ENCODE data around the gene MICAL2. TPM values are rescaled to one million over a fixed set of nuclear protein-coding genes. Genes with fewer than 3 reads are reported as not detected.

Gene MICAL2
- total and polyA plus RNA-seq, 2 donors, result 17.3 to 26.8 TPM

DNA sequence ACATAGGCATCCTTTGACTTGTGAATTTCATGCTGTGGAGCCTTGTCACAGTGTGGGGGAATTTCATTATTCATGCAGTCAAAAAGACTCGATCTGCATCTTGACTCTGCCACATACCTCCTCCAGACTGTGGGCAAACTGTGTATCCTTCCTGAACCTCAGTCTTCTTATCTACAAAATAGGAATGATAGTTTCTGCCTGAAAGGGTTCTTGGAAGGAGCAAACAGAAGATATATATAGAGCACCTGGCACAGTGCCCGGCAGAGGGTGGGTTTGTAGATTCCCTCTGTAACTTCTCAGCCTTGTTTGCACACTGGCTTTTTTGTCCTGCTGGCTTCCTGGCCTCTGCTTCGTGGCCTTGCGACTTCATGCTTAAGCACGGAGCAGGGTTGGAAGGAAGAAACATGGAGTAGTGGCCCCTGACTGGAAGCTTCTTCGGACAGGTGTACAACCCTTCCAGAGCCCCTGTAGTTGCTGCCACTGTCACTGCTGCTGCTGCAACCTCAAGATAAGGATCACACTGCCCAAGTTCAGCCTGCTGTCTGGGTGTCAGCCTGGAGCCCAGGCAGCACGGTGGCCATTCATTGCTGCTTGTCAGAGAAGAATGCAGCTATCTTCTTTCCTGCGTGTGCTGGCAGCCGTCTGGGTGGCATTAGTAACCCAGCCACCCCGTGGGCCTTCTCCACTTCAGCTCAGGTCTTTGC, 106.4 kb downstream of the MICAL2 start:
- no peak overlapping the region for H3K27ac ChIP-seq (ENCODE audit: low read depth in 1 of 2, low read length in 1 of 2)
- H3K27me3 ChIP-seq (ENCODE audit: control insufficient read depth in 2 of 2, insufficient read depth in 1 of 2, low read length in 1 of 2), result no peaks in the 10 kb centered on the region
- peaks cover 39 to 46% of the 10 kb centered on the region in 2 donors for H3K36me3 ChIP-seq (ENCODE audit: control insufficient read depth in 2 of 2, insufficient read depth in 2 of 2, low read length in 1 of 2)
- no peak overlapping the region for H3K4me3 ChIP-seq (ENCODE audit: low read length in 2 of 2)
- peaks cover 0 to 1% of the 10 kb centered on the region in 2 donors for H3K9me3 ChIP-seq (ENCODE audit: control insufficient read depth in 2 of 2, insufficient read depth in 1 of 2, low read length in 1 of 2)
- WGBS, result 17% methylated on average over 10 of the region's 10 CpGs
- peaks cover 8 to 10% of the 10 kb centered on the region in 2 donors for H3K4me1 ChIP-seq (ENCODE audit: control insufficient read depth in 2 of 2, insufficient read depth in 2 of 2, low read length in 2 of 2)
- DNase-seq (ENCODE audit: low read depth in 6 of 9, low spot score in 9 of 9), result no peak

DNA sequence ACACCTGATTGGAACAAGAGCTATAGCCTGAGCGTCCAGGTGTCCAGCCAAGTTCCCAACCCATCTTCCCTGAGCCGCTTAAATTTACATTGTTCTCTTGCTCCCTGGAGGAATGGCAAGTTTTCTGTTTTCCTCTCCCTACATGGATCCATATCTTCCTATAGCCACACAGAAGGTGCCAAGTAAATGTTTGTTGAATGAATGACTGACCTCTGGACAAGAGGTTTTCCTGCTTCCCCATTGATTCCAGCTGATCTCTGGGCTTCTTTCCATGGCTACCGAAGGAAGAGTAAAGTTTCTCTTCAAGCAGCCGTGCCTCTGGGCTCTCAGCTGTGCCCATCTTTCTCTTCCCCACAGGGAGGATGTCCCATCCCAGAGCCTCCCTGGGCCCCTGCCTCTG, 107.5 kb downstream of the MICAL2 start:
- no peak for DNase-seq (ENCODE audit: low read depth in 6 of 9, low spot score in 9 of 9)
- Histone ChIP-seq H3K36me3 (ENCODE audit: control insufficient read depth in 2 of 2, insufficient read depth in 2 of 2, low read length in 1 of 2) (peaks cover 39 to 46% of the 10 kb centered on the region in 2 donors), H3K4me3 (ENCODE audit: low read length in 2 of 2) (no peak overlapping the region), H3K27me3 (ENCODE audit: control insufficient read depth in 2 of 2, insufficient read depth in 1 of 2, low read length in 1 of 2) (no peaks in the 10 kb centered on the region), H3K9me3 (ENCODE audit: control insufficient read depth in 2 of 2, insufficient read depth in 1 of 2, low read length in 1 of 2) (peaks cover 0 to 1% of the 10 kb centered on the region in 2 donors), H3K4me1 (ENCODE audit: control insufficient read depth in 2 of 2, insufficient read depth in 2 of 2, low read length in 2 of 2) (peaks cover 10 to 14% of the 10 kb centered on the region in 2 donors), H3K27ac (ENCODE audit: low read depth in 1 of 2, low read length in 1 of 2) (no peak overlapping the region)
- WGBS, result 98% methylated on average over 4 of the region's 4 CpGs

- no peak for DNase-seq (ENCODE audit: low read depth in 6 of 9, low spot score in 9 of 9)
- Histone ChIP-seq H3K27ac (ENCODE audit: low read depth in 1 of 2, low read length in 1 of 2) (no peak overlapping the region), H3K4me1 (ENCODE audit: control insufficient read depth in 2 of 2, insufficient read depth in 2 of 2, low read length in 2 of 2) (peaks cover 19 to 24% of the 10 kb centered on the region in 2 donors), H3K27me3 (ENCODE audit: control insufficient read depth in 2 of 2, insufficient read depth in 1 of 2, low read length in 1 of 2) (no peaks in the 10 kb centered on the region), H3K36me3 (ENCODE audit: control insufficient read depth in 2 of 2, insufficient read depth in 2 of 2, low read length in 1 of 2) (peaks cover 32 to 42% of the 10 kb centered on the region in 2 donors), H3K9me3 (ENCODE audit: control insufficient read depth in 2 of 2, insufficient read depth in 1 of 2, low read length in 1 of 2) (peaks cover 0 to 1% of the 10 kb centered on the region in 2 donors), H3K4me3 (ENCODE audit: low read length in 2 of 2) (no peak overlapping the region)
- 97% methylated on average over 4 of the region's 4 CpGs for WGBS
Observed at GRCh38 chr11:12218909-12219308, 108.5 kb downstream of the MICAL2 start.

- Histone ChIP-seq H3K27ac (ENCODE audit: low read depth in 1 of 2, low read length in 1 of 2) (no peak overlapping the region), H3K4me1 (ENCODE audit: control insufficient read depth in 2 of 2, insufficient read depth in 2 of 2, low read length in 2 of 2) (peaks cover 27 to 33% of the 10 kb centered on the region in 2 donors), H3K9me3 (ENCODE audit: control insufficient read depth in 2 of 2, insufficient read depth in 1 of 2, low read length in 1 of 2) (peaks cover 0 to 1% of the 10 kb centered on the region in 2 donors), H3K27me3 (ENCODE audit: control insufficient read depth in 2 of 2, insufficient read depth in 1 of 2, low read length in 1 of 2) (no peaks in the 10 kb centered on the region), H3K36me3 (ENCODE audit: control insufficient read depth in 2 of 2, insufficient read depth in 2 of 2, low read length in 1 of 2) (peaks cover 29 to 34% of the 10 kb centered on the region in 2 donors), H3K4me3 (ENCODE audit: low read length in 2 of 2) (no peak overlapping the region)
- DNase-seq (ENCODE audit: low read depth in 6 of 9, low spot score in 9 of 9), result no peak
- WGBS, result 89% methylated on average over 6 of the region's 6 CpGs
Observed at GRCh38 chr11:12219757-12220156, 109.4 kb downstream of the MICAL2 start.

DNA sequence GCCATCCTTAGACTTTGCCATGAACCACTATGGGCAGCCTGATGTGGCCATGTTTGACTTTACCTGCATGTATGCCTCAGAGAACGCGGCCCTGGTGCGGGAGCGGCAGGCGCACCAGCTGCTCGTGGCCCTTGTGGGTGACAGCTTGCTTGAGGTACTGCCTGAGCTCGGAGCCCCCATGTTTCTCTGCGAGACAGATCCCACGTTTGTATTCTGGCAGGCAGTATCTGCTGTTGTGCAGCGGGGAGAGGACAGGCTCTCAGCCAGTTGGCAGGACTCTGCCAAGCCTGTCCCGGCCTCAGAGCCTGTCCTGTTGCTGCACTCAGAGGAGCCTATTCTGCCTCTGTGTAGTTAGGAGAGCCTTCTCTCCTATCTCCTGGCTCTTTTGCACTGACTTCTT, 109.9 kb downstream of the MICAL2 start:
- 94% methylated on average over 11 of the region's 11 CpGs for WGBS
- H3K4me3 ChIP-seq (ENCODE audit: low read length in 2 of 2), result no peak overlapping the region
- no peaks in the 10 kb centered on the region for H3K27me3 ChIP-seq (ENCODE audit: control insufficient read depth in 2 of 2, insufficient read depth in 1 of 2, low read length in 1 of 2)
- DNase-seq (ENCODE audit: low read depth in 6 of 9, low spot score in 9 of 9), result no peak
- H3K9me3 ChIP-seq (ENCODE audit: control insufficient read depth in 2 of 2, insufficient read depth in 1 of 2, low read length in 1 of 2), result peaks cover 0 to 1% of the 10 kb centered on the region in 2 donors
- H3K4me1 ChIP-seq (ENCODE audit: control insufficient read depth in 2 of 2, insufficient read depth in 2 of 2, low read length in 2 of 2), result peaks cover 32 to 38% of the 10 kb centered on the region in 2 donors
- H3K36me3 ChIP-seq (ENCODE audit: control insufficient read depth in 2 of 2, insufficient read depth in 2 of 2, low read length in 1 of 2), result peaks cover 25 to 31% of the 10 kb centered on the region in 2 donors
- H3K27ac ChIP-seq (ENCODE audit: low read depth in 1 of 2, low read length in 1 of 2), result no peak overlapping the region

DNA sequence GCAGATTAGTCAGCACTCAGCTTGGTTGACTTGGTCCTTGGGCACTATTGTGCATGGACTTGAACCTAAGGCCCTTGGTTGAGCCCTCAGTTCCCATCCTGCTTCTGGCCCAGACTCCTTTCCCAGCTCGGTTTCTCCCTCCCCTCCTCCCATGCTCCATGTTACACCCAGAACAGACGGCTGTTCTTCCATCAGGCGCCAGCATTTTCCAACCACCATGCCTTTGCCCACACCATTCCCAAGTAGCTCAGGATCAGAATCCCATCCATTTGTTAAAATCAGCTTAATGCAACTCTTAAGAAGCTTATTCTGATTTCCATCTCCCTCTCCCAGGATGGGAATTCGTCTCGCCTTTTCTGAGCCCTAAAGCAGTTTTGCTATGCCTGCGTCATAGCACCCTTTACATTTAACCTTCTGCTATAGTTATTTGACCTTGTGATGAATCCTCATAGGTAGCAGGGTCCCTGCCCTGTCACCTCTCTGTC, 110.7 kb downstream of the MICAL2 start:
- Histone ChIP-seq H3K9me3 (ENCODE audit: control insufficient read depth in 2 of 2, insufficient read depth in 1 of 2, low read length in 1 of 2) (peaks cover 0 to 1% of the 10 kb centered on the region in 2 donors), H3K36me3 (ENCODE audit: control insufficient read depth in 2 of 2, insufficient read depth in 2 of 2, low read length in 1 of 2) (peaks cover 23 to 31% of the 10 kb centered on the region in 2 donors), H3K27ac (ENCODE audit: low read depth in 1 of 2, low read length in 1 of 2) (no peak overlapping the region), H3K4me1 (ENCODE audit: control insufficient read depth in 2 of 2, insufficient read depth in 2 of 2, low read length in 2 of 2) (peaks cover 32 to 38% of the 10 kb centered on the region in 2 donors), H3K4me3 (ENCODE audit: low read length in 2 of 2) (no peak overlapping the region), H3K27me3 (ENCODE audit: control insufficient read depth in 2 of 2, insufficient read depth in 1 of 2, low read length in 1 of 2) (no peaks in the 10 kb centered on the region)
- DNase-seq (ENCODE audit: low read depth in 6 of 9, low spot score in 9 of 9), result no peak
- WGBS, result 98% methylated on average over 6 of the region's 6 CpGs

DNA sequence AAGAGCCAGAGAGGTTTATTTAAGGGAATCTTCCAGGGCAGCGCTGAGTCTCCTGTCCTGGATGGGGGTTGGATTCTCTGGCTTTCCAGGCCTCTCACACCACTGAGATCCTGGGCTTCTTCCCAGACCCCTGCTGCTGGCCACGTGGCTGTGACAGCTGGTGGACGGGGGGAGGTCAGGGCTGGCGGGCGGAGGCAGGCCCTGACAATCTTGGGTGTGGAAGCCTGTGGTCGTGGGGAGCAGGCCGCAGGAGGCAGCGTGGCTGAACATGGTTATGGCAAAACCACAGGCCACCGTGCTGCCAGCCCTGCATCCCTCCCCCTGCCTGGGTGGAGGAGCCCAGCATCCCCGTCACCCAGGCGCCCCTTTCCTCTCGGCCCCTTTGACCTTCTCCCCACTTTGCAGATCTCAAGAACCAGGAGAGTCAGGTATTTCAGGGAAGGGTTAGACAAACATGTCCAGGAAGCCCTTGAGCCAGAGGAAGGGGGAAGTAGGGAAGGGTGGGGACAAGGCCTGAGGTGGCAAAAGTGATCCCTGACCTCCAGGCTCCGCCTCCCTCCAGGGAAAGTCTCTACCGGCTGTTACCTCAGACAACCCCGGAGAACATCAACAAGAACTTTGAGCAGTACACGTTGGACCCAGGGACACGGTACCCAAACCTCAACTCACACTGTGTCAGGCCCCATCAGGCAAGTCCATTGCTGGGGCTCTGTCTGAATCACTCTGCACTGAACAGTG, 111.8 kb downstream of the MICAL2 start:
- H3K27ac ChIP-seq (ENCODE audit: low read depth in 1 of 2, low read length in 1 of 2), result no peak overlapping the region
- peaks cover 23 to 36% of the 10 kb centered on the region in 2 donors for H3K36me3 ChIP-seq (ENCODE audit: control insufficient read depth in 2 of 2, insufficient read depth in 2 of 2, low read length in 1 of 2)
- DNase-seq (ENCODE audit: low read depth in 6 of 9, low spot score in 9 of 9), result no peak
- no peaks in the 10 kb centered on the region for H3K9me3 ChIP-seq (ENCODE audit: control insufficient read depth in 2 of 2, insufficient read depth in 1 of 2, low read length in 1 of 2)
- no peaks in the 10 kb centered on the region for H3K27me3 ChIP-seq (ENCODE audit: control insufficient read depth in 2 of 2, insufficient read depth in 1 of 2, low read length in 1 of 2)
- H3K4me1 ChIP-seq (ENCODE audit: control insufficient read depth in 2 of 2, insufficient read depth in 2 of 2, low read length in 2 of 2), result peaks cover 23 to 32% of the 10 kb centered on the region in 2 donors
- H3K4me3 ChIP-seq (ENCODE audit: low read length in 2 of 2), result no peak overlapping the region
- WGBS, result 68% methylated on average over 17 of the region's 17 CpGs

GRCh38 chr11:12223771-12224536, 113.6 kb downstream of the MICAL2 start:
- WGBS, result 62% methylated on average over 7 of the region's 7 CpGs
- no peak overlapping the region for H3K4me3 ChIP-seq (ENCODE audit: low read length in 2 of 2)

More at GRCh38 chr11:12223771-12224536, 113.6 kb downstream of the MICAL2 start:
- H3K27me3 ChIP-seq (ENCODE audit: control insufficient read depth in 2 of 2, insufficient read depth in 1 of 2, low read length in 1 of 2), result no peaks in the 10 kb centered on the region
- DNase-seq (ENCODE audit: low read depth in 6 of 9, low spot score in 9 of 9), result no peak
- peak overlapping the region; percentile 84 to 91 for H3K27ac ChIP-seq (ENCODE audit: low read depth in 1 of 2, low read length in 1 of 2)
- H3K4me1 ChIP-seq (ENCODE audit: control insufficient read depth in 2 of 2, insufficient read depth in 2 of 2, low read length in 2 of 2), result peaks cover 21 to 29% of the 10 kb centered on the region in 2 donors
- H3K36me3 ChIP-seq (ENCODE audit: control insufficient read depth in 2 of 2, insufficient read depth in 2 of 2, low read length in 1 of 2), result peaks cover 30 to 35% of the 10 kb centered on the region in 2 donors
- peaks cover 0 to 2% of the 10 kb centered on the region in 2 donors for H3K9me3 ChIP-seq (ENCODE audit: control insufficient read depth in 2 of 2, insufficient read depth in 1 of 2, low read length in 1 of 2)

All from thymus (tissue), 11 donors.